DMS114 treated with DMSO at 0.1 percent for 48 hours (cell line): ENCODE results near the gene SYNJ2.

Experiments
- DNase-seq: peaks from one replicate; lab custom pipeline; 2025; ENCODE audit not compliant: unreplicated experiment; lab: John Stamatoyannopoulos, UW

The SYNJ2 gene

DNA sequence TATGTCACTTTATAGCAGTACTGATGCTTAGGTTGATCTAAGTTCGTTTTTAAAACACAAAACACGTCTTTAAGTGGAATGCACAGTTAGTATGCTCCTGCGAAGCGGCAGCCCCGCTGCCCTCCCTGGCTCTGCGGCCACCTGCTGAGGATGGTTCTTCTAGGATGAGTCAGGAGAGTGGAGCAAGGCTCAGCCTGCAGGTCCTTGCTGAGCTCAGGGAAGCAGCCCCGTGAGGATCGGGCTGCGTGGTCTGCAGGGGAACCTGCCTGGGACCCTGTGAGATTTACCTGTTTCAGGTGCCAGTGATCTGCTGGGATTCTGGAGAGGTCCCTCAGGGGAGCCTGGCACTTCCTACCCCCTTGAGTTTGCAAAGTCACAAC is 57.5 kb downstream of the SYNJ2 start:
- no peak for DNase-seq

DNA sequence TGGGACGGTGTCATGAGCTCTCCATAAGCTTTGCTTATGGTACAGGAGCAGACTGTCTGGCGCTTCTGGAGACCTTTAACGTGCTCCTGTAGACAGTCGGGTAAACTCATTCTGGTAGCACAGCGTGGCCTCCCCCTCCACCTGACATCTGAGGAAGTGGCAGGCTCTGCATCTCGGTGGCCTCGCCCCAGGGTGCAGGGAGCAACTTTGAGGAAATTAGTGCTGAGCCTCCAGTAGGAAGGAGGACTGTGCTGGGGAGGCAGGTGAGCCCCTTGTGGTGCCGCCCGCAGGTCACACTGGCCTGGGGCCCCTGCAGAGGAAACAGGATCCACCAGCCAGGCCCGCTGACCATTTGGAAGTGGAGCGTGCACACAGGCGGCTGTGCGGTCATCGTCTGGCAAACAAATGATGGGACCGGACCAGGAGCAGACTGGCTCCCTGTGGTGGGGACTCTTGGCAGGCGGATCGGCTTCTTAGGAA is 57.9 kb downstream of the SYNJ2 start:
- DNase-seq: no peak

DNA sequence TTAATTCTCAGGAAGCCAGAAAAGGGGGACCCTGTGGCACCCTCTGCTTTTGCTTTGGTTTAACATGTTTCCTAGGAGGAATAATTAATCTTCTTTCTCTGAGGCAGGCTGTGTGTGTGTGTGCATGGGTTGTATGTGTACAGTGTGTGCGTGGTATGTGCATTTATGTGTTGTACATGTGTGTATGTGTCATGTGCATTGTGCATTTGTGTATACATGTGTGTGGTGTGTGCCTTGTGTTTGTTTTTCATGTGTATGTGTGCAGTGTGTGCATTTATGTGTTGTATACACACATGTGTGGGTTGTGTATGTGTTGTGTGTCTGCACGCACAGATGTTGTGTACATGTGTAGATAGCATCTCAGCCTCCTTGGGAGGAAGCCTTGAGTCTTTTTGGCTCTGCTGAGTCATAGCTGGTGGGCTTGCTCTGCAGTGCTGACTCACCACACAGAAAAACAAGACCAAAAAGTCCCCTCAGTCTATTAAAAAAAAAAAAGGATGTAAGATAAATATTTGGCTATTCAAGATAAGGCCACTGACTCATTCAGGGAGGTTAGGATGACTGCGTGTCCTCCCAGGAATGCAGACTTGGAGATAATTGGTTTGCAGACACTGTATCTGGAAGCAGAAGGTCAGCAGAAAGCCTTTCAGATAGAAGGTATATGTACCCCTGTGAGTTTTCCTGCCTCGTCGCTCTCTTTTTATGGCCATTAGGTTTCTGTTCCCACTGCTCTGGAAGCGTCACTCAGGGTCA is 58.6 kb downstream of the SYNJ2 start:
- DNase-seq: no peak

DNA sequence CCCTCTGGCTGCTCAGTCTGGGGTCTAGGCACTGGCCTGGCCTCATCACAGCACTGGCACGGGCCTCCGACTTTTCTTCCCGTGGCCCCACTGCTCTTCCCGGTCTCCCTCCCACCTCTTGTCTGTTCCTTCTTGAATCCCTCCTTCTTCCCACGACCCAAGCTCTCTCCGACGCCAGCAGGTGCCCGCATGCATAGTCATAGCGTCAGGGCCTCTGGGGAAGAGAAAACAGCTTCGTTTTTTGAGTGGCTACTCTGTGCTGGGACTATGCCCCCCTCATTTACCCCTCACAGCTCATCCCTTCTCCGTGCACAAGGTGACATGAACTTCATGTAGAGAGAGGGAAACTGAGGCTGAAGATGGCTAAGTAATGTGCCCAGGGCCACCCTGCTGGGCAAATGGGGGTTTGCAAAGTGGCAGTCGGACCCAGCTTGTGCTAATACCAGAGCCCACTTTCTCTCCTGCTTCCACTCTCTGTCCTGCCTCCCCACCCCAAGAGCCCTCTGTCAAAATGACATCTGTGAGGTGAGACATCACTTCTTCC is 59.2 kb downstream of the SYNJ2 start:
- no peak for DNase-seq

DNA sequence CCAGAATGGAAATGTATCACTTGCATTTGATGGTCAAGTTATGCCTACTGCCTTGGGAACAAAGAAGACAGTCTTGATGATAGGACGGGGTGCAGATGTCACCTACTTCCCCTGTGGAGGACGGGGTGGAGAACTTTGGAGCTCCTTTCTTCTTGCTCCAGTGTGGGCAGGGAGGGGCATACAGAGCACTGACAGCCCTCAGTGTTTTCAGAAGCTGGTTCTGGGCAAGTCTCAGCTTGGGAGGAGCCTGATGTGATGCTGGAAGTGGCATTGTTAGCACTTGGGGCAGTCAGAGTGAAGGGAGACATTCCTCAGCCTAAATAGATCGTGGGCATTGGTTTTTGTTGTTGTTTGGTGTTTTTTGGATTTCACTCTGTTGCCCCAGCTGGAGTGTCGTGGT is 59.7 kb downstream of the SYNJ2 start:
- DNase-seq: no peak

DNA sequence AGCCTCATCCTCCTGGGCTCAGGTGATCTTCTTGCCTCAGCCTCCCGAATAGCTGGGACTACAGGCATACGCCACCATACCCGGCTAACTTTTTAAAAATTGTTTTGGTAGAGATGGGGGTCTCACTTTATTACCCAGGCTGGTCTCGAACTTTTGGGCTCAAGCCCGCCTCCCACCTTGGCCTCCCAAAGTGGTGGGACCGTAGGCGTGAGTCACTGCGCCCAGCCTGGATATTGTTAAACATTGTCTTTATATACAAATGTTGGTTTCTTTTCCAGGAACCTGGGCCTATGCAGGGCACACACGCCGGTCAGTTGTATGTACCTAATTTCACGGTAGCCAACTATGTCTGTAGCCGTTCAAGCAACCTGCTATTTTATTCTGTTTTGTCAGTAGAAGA is 60.1 kb downstream of the SYNJ2 start:
- DNase-seq: no peak

DNA sequence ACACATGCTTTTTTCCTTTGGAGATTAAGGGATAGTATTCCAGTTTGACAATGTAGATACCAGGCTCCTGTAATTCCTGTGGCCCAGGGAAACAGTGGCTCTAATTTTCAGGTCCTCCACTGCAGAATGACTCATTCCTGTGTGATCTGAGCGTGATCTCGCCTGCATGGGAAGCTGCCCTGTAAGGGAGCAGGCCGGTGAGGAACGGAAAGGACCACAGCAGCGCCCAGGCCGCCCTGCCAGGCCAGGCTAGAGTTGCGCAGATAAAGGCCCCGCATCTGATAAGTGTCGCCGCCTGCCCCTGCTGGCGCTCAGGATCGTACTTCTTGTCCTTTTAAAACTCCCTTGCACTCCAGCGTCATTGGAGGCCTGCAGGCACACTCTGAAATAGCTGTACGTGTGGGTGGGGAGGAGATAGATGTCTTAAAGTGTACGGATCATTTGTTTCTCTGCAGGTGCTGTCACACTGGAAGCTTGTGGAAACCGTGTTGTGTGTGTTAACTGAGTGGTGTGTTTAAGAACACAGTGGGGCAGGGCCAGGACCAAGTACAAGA is 60.7 kb downstream of the SYNJ2 start:
- no peak for DNase-seq

DNA sequence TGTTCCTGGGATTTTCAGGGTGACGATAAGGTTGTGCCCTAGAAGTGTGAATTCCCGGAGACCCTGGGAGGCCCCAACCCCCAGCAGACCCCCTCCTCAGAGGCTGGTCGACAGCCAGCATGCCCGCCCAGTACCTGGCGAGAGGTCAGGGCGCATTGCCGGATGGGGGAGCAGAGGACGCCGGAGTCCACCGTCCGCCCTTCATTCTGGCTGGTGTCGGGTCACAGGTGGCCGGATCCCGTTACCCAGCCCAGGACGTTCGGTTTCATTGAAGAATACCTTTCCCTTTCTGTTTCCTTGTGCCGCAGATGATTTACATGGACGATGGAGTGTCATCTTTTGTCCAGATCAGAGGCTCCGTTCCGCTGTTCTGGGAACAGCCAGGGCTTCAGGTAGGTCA is 61.3 kb downstream of the SYNJ2 start:
- no peak for DNase-seq

DNA sequence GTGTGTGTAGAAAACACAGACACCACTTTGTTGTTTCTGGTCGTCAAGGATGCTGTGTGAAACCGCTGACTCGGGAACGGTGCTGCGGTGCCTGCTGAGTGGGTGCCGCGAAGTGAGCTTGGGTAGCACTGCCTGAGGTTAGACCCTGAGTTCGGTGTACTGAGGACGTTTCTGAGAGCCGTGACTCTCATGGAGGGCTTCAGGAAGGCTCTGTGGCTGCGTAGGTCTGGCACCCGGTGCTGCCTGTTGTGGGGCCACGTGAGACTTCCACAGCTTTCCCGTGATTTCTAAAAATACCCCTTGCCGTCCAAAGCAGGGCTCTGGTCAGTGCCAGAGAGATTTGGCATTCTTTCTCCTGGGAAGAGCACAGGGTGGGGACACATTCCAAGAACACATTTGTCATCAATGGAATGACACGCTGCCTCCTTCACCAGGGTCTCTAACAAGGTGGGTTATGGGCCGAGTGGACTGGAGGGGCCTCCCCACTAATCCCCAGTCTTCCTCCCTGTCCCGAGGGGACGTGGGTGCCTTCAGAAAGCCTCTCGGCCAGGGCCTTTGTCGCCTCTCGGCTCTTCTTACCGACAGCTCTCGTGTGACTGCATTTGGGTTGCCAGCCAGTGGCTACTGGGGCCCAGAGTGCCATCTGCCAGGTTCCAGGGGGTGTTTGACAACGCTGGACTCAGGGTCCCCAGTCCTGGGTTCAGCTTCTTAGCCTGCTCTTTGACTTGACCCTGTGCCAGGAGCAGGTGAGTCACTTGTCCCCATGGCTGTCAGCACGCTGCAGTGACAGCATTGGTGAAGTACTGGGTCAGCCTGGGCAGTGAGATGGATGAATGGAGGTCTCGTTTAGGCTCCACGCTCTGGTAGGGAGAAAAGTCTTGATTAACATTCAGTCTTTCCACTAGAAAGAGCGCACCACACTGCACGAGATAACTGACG is 62.2 kb downstream of the SYNJ2 start:
- DNase-seq: no peak

DNA sequence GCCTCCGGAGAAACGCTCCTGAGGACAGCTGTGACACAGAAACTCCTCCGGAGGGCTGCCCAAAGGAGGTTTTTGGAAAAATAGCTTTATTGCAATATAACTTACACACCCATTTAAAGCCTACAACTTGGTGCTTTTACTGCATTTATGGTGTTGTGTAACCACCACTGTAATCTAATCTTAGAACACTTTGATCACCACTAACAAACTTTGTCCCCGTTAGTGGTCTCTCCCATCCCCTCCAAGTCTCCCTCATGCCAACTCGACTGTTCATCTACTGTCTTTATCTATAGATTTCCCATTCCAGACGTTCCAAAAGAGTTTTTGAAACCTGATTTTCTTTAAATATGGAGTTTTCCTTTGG is 62.8 kb downstream of the SYNJ2 start:
- no peak for DNase-seq

DNA sequence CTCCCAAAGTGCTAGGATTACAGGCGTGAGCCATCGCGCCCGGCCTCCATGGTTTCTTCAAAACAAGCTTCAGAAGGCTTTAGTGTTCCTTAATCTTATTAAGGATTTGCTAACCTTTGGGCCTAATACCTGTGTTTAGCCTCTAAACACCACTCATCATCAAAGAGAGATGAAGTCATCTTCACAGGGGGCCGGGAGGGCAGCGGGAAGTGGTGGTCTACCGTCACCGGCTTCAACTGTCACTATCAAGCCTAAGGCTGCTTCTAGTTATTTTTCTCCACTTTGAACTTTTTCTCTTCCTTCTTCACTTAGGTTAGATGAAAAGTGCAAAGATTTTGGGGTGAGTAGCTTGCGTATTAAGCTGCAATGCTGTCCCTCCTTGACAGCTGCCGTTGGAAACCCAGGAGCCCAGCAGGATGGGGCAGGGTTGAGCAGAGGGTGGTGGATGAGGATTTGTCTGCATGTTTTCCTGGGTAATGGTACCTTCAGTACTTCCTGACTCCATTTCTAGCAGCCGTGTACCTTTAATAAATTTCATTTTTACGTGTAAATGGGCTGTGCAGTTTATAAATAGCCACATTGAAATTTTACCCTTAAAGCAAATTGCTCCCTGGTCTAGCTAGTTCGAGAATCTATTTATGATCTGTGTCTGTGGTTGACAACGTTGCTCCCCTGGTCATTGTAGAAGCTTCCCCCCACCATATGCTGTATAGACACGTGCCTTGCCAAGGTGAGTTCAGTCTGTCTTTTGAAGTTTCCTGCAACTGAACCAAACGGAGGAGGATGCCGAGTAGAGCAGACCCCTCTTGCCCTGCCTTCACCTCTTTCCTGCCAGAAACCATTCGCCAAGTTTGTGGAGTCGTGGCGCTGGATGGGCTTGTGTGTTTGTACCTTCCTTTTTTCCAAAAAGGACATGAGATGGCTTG is 64.8 kb downstream of the SYNJ2 start:
- no peak for DNase-seq

DNA sequence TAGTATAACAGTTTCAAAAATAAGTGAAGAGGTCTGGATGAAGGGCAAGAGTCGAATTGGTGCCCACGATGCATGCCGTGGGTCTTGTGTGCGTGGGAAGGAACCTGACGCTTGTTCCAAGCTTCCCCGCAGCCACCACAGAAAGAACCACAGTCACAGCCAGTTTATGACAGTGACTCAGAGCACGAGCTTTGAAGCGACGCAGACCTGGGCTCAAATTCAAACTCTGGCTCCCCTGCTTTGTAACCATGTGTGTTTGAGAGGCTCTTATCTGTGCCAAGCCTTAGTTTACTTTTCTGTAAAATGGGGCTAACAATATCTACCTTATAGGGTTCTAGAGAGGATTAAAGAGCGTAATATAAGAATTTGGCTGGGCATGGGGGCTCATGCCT is 65.5 kb downstream of the SYNJ2 start:
- no peak for DNase-seq

DNA sequence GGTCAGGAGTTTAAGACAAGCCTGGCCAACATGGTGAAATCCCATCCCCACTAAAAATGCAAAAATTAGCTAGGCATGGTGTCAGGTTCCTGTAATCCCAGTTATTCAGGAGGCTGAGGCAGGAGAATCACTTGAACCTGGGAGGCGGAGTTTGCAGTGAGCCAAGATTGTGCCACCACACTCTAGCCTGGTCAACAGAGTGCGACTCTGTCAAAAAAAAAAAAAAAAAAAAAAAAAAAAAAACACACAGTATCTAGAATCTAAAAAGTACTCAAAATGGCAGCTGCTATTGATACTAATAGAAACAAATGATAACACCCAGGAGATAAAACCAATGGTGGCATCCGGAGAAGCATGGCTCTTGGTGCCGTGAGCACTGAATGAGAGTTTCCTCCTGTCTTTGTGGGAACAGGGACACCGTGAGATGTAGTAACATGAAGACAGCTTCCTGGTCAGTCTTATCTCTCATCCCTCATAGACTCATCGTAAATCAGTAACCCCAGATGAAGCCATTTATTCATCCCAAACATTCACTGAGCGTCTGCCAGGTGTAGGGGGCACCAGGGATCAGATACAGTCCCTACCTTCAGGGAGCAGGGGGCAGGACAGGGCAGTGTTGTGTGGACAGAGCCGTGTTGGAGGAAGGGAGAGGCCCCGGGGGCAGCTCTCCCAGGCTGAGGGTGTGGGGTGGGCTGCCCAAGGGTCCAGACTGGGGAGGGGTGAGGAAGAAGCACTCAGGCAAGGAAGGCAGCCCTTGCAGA is 66.1 kb downstream of the SYNJ2 start:
- DNase-seq: no peak

DNA sequence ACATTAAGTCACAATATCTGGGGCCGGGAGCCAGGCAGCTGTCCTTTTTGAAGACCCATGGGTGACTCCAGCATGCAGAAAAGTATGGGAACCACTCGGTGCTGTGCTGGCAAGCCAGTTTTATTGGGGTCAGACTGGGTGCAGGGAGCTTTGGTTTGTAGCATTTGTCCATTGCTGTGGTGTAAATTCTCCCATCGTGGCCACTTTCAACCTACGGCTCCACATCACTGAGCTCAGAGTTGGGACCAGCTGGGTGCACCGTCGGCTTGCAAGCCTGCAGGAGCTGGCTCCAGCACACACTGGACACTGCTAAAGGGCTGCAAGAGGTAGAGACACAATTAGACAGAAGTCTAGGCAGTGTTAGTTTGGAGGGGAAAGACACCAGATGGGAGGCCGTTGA is 66.9 kb downstream of the SYNJ2 start:
- no peak for DNase-seq

DNA sequence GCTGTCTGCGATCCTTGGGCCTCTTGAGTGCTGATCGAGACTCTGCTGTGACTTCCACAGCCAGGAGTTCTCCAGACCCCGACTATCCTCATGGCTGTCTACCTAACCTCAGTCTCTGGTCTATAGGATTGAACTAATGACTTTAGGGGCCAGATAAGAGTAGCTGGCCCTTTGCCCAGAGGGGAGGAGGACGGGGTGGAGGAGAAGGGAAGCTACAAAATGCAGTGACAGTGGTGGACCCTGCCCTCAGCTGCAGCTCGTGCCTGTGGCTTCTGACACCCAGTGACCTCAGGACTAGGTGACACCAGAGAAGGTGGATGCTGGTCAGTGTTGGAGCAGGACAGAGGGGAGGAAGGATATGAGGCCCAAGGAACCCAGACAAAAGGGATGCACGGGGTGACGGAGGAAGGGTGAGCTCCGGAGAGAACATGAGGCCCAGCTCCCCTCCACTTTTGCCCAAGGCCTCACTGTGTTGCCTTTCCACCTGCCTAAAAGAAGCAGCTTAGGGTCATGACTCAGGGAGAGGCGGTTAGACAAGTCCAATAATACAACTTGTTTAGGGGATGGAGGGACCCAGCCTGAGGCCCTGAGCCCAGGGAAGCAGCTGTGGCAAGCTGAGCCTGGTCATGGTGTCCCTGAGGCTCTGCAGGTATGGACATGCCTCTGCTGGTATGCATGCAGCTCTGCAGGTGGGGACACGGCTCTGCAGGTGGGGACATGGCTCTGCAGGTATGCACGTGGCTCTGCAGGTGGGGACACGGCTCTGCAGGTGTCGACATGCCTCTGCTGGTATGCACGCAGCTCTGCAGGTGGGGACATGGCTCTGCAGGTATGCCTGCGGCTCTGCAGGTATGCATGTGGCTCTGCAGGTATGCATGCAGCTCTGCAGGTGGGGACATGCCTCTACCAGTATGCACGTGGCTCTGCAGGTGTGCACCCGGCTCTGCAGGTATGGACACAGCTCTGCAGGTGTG is 67.7 kb downstream of the SYNJ2 start:
- DNase-seq: no peak

DNA sequence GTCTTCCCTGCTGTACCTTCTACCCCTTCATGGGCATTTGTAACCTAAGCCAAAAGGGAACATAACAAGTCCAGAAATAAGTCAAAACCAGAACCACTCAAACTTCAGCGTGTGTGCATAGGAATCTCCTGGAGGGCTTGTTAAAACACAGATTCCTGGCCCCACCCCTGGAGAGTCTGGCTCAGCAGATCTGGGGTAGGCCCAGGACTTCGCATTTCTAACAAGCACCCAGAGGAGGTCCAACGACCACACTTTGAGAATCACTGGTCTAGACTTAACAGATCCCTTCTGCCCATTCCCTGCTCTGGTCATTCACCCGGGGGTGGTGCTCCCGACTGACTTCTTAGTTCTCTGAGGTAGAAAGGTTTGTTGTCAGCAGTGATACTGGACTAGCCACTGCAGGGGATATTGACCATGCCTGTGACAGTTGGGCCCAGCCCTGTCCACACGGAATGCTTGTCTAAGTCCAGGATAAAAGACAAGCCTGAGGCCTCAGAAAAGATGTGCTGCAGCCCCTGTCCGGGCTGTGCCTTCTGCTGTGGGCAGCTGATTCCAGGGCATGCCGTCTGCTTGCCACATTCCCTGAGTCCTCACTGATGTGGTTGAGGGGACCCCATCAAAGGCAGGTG is 68.6 kb downstream of the SYNJ2 start:
- DNase-seq: no peak

DNA sequence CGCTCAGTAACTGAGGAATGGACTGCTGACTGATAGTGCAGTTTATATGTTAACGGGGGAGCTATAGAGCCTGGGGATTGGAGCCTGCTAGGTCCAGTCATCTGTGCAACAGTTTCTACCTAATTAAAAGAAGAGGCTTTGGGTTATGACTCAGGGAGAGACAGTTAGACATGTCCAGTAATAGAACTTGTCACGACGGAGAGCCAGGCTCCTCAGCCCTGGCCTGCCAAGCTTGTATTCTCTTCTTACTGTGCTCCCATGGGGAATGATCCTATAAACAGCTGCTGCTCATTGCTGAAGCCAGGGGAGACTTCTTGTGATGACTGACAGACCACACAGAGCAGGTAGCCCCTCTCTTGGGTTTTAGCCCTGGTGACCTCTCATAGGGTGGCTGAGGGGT is 69.3 kb downstream of the SYNJ2 start:
- no peak for DNase-seq

DNA sequence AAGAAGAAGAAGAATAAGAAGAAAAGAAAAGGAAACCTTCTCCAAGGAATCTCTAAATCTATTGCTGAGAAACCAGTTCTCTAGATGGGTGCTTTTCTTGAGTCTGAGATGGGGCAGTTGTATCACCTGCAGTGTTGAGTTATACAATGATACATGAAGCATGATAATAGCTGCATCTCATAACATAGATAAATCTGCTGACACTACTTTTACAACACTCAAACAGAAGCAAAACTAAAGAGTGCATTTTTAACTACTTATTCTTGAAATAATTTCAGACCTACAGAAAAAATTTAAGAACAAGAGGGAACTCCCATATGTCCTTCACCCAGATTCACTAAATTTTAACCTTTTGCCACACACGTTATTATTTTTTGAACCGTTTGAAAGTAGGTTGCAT is 70.3 kb downstream of the SYNJ2 start:
- DNase-seq: no peak
